ENCODE measurements around the gene CPLX4. TPM values are rescaled to one million over a fixed set of nuclear protein-coding genes. Genes with fewer than 3 reads are reported as not detected.

CPLX4 gene
- total and polyA plus RNA-seq, 2 of the 8 experiments (the other 6 are each of a cell fraction or from before 2014, with no cell fraction given), result not detected

DNA sequence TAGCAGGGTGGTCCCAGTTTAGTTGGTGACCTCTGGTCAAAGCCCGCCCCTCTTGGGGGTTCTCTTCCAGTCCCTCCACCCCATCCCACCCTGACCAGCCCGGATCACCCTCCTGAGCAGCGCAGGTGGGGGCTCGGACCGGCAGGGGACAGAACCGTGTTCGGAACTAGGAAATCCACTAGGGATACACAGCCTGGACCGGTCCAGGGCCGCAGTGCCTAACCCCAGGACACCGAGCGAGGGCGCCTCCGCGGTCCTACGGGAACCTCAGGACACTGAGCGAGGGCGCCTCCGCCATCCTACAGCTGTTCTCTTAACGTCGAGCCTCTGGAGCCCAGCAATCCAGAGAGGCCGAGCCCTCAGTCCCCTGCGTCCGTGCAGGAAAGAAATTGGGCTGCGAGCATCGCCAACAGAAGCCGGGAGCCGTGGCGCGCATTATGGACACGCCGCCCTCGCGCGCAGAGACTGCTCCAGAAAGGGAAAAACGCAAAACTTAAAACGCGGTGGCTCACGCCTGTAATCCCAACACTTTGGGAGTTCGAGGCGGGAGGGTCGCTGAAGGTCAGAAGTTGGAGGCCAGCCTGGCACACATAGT lies 53.7 kb downstream of the CPLX4 start:
- FAIRE-seq, result no peak
- Histone ChIP-seq H3K4me3 (ENCODE audit: extremely low read depth in 1 of 4, insufficient read depth in 2 of 4, low read depth in 3 of 4, low read length in 4 of 4) (peak overlapping the region; percentile 29 to 60 (median 51); a peak in 7 of 8 replicates), H3K4me2 (ENCODE audit: insufficient read depth in 1 of 2, low read depth in 2 of 2, low read length in 2 of 2) (peak overlapping the region; percentile 77 to 88)
- TF ChIP-seq EZH2 (IDR thresholded peaks at IDR 0.05; ENCODE audit: low read depth, low read length, severe bottlenecking) (peak; percentile 55), ASH2L (IDR thresholded peaks at IDR 0.05; ENCODE audit: low read length) (peak; percentile 34), KDM4A (IDR thresholded peaks at IDR 0.05; ENCODE audit: low read depth, low read length, severe bottlenecking) (peak; percentile 10), SIN3A (conservative IDR thresholded peaks at IDR 0.05 in 1 of 2, IDR thresholded peaks at IDR 0.05 in 1 of 2; ENCODE audit: low read depth in 1 of 2, low read length in 2 of 2) (no peak), RNF2 (IDR thresholded peaks at IDR 0.05; ENCODE audit: borderline replicate concordance, low read depth, low read length, missing control alignments, poor library complexity, severe bottlenecking) (peak; percentile 73), SUZ12 (IDR thresholded peaks at IDR 0.05; ENCODE audit: low read length) (peak; percentile 92)
- TF ChIP-seq, protein P1, sequence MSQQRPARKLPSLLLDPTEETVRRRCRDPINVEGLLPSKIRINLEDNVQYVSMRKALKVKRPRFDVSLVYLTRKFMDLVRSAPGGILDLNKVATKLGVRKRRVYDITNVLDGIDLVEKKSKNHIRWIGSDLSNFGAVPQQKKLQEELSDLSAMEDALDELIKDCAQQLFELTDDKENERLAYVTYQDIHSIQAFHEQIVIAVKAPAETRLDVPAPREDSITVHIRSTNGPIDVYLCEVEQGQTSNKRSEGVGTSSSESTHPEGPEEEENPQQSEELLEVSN (IDR thresholded peaks at IDR 0.05), result no peak

More for the DNA sequence above, 53.7 kb downstream of the CPLX4 start:
- Histone ChIP-seq H3K27me3 (replicated peaks in 1 of 4; ENCODE audit: control insufficient read depth in 3 of 4, extremely low read depth in 1 of 4, insufficient read depth in 3 of 4, low read length in 3 of 4) (peaks cover 58 to 73% (median 71%) of the 10 kb centered on the region in 4 experiments), H2BK5ac (ENCODE audit: low read depth, low read length) (no peak overlapping the region), H2BK120ac (replicated peaks; ENCODE audit: low read depth, low read length) (no peak overlapping the region), H4K91ac (replicated peaks; ENCODE audit: insufficient read length, low read length) (no peak overlapping the region), H2BK12ac (ENCODE audit: low read depth, low read length) (no peak overlapping the region), H3K18ac (ENCODE audit: extremely low read depth, low read length) (no peak overlapping the region), H3K9ac (replicated peaks in 1 of 4; ENCODE audit: extremely low read depth in 1 of 4, low read depth in 3 of 4, low read length in 3 of 4) (no peak overlapping the region), H3K23ac (ENCODE audit: insufficient read length) (no peak overlapping the region), H2BK20ac (ENCODE audit: low read length) (no peak overlapping the region), H3K14ac (ENCODE audit: insufficient read length) (no peak overlapping the region), H4K5ac (ENCODE audit: insufficient read length, low read depth, low read length) (no peak overlapping the region), H4K20me1 (replicated peaks in 1 of 2; ENCODE audit: control insufficient read depth in 1 of 2, insufficient read depth in 2 of 2, low read length in 2 of 2) (peaks cover 3 to 16% of the 10 kb centered on the region in 2 experiments), H3K56ac (replicated peaks; ENCODE audit: insufficient read length, low read depth, low read length) (no peak overlapping the region), H3K4me1 (replicated peaks in 1 of 4; ENCODE audit: control insufficient read depth in 3 of 4, insufficient read depth in 4 of 4, low read length in 3 of 4) (peaks cover 0 to 34% (median 23%) of the 10 kb centered on the region in 4 experiments; a peak in 6 of 7 replicates), H2BK15ac (ENCODE audit: low read length) (no peak overlapping the region; the same call in 1 of the 2 replicates), H3K79me1 (ENCODE audit: low read depth, low read length) (no peaks in the 10 kb centered on the region), H3K23me2 (ENCODE audit: low read depth, low read length) (peaks cover 10% of the 10 kb centered on the region; the same call in 1 of the 2 replicates), H3K9me3 (ENCODE audit: insufficient read depth in 2 of 2, low read depth in 1 of 2, low read length in 1 of 2) (no peaks in the 10 kb centered on the region), H3K36me3 (ENCODE audit: control insufficient read depth in 2 of 4, insufficient read depth in 4 of 4, low read length in 3 of 4) (no peaks in the 10 kb centered on the region; a peak in 1 of 8 replicates), H3K79me2 (ENCODE audit: control insufficient read depth in 1 of 2, insufficient read depth in 2 of 2, low read length in 2 of 2) (no peaks in the 10 kb centered on the region), H3K4ac (replicated peaks; ENCODE audit: insufficient read length, low read depth, low read length) (no peak overlapping the region), H3K27ac (ENCODE audit: low read depth, low read length) (no peak overlapping the region), H2AK5ac (ENCODE audit: low read depth, low read length) (no peak overlapping the region), H4K8ac (ENCODE audit: extremely low read depth, insufficient read depth, low read length) (no peak overlapping the region), H2AFZ (ENCODE audit: low read length) (no peak overlapping the region)
- CTCF ChIA-PET (ENCODE audit: partially characterized antibody), result interaction anchor here (1.0 to 15.5 kb wide), 10 partner anchors 9 to 614 kb away, joined by 3 to 129 read pairs (median 8); partner anchors contain the start of genes GRP and RAX
- WGBS, 2 experiments (ENCODE audit: extremely low coverage in 1 of 2, insufficient coverage in 1 of 2, insufficient read length in 1 of 2, insufficient replicate concordance in 2 of 2, low coverage in 1 of 2, low lambda C conversion rate in 2 of 2, missing lambda C conversion rate in 1 of 2), result 6% methylated on average over 39 of the region's 41 CpGs; no CpG with 5 or more reads in 1 of the 2 experiments
- DNase-seq (ENCODE audit: low read depth in 1 of 2, low spot score in 2 of 2), result peak in 1 of 2 experiments; percentile 67
- POLR2A ChIA-PET (ENCODE audit: partially characterized antibody), result interaction anchor here (1.0 to 2.3 kb wide), 4 partner anchors 8 to 44 kb away, joined by 3 to 11 read pairs (median 6); partner anchors contain the start of gene RAX

All from H1 (cell line).